Neural crest cell (in vitro differentiated cells): ENCODE measurements around the gene MOGAT2. TPM values are rescaled to one million over a fixed set of nuclear protein-coding genes. Genes with fewer than 3 reads are reported as not detected.

Experiments
- DNase-seq: peaks from one replicate; pipeline ENCODE4 v3.0.0; 2021; ENCODE audit warnings: low read depth, mixed read lengths, low spot score
- H3K27ac Mint-ChIP-seq: one replicate; pipeline ENCODE4 v1.8.0; 2021; ENCODE audit warnings: mild to moderate bottlenecking, mixed read lengths; ENCODE audit not compliant: unreplicated experiment
- H3K27me3 Mint-ChIP-seq: 2 replicates; pipeline ENCODE4 v1.8.0; 2021; ENCODE audit warnings: low read depth, mild to moderate bottlenecking, mixed read lengths
- H3K36me3 Mint-ChIP-seq: 2 replicates; pipeline ENCODE4 v1.8.0; 2021; ENCODE audit warnings: low read depth, mild to moderate bottlenecking, mixed read lengths
- H3K4me1 Mint-ChIP-seq: 2 replicates; pipeline ENCODE4 v1.8.0; 2021; ENCODE audit warnings: mixed read lengths
- H3K4me3 Mint-ChIP-seq: one replicate; pipeline ENCODE4 v1.8.0; 2021; ENCODE audit warnings: mild to moderate bottlenecking, mixed read lengths
- H3K9me3 Mint-ChIP-seq: 2 replicates; pipeline ENCODE4 v1.8.0; 2021; ENCODE audit warnings: mixed read lengths
- total RNA-seq: library from RNA; stranded (reverse); gene quantifications from 2 replicates; pipeline ENCODE4 v1.2.1, GENCODE V29; 2021
- TF ChIP-seq, protein P1 (sequence below): fragments of 200-600 bp; sonication (generic); conservative IDR thresholded peaks from 2 replicates; pipeline ENCODE4 v1.5.0; 2021; ENCODE audit warnings: antibody characterized with exemption, mild to moderate bottlenecking

Gene MOGAT2
- total RNA-seq, 1 donor from 2014 or later = not detected

DNA sequence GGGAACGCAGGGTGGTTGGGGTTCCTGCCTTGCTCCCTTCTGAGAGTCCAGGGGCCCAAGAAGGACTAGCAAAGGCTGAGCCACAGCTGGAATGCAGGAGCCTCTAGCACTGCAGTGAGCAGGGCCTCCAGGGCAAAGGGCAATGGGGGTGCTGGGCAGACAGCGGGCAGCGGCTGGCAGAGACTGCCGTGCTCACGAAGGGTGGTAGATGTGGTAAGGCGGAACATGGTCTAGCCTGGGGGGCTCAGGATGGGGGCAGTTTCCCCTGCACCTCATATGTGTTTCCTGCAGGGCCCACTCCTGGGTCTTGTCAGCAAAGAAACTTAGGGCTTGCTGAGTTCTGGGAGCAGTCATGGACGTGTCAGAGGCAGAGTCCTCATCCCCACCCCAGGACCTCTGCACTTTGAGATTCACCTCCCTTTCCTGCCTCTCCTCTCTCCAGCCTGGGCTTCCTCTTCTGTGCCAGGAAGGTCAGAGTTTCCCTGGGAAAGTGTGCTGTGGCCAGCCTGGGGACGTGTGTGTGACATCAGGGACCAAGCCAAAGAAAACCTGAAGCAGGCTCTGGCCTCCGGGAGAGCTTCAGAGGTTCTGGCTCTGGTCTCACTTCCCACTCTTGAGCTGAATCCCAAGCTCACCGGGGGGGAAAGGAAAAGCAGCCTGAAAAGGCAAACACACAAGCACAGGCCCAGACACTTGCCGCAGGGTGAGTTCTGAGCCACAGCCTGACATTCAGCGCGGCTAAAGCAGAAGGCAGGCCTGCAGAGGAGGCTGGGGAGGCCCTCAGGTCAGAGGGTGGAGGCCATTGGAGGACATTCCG lies 4.4 kb downstream of the MOGAT2 start:
- H3K4me3 Mint-ChIP-seq = no peak overlapping the region
- no peak for DNase-seq
- TF ChIP-seq, protein P1, sequence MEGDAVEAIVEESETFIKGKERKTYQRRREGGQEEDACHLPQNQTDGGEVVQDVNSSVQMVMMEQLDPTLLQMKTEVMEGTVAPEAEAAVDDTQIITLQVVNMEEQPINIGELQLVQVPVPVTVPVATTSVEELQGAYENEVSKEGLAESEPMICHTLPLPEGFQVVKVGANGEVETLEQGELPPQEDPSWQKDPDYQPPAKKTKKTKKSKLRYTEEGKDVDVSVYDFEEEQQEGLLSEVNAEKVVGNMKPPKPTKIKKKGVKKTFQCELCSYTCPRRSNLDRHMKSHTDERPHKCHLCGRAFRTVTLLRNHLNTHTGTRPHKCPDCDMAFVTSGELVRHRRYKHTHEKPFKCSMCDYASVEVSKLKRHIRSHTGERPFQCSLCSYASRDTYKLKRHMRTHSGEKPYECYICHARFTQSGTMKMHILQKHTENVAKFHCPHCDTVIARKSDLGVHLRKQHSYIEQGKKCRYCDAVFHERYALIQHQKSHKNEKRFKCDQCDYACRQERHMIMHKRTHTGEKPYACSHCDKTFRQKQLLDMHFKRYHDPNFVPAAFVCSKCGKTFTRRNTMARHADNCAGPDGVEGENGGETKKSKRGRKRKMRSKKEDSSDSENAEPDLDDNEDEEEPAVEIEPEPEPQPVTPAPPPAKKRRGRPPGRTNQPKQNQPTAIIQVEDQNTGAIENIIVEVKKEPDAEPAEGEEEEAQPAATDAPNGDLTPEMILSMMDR = no peak
- H3K9me3 Mint-ChIP-seq = no peaks in the 10 kb centered on the region
- no peaks in the 10 kb centered on the region for H3K36me3 Mint-ChIP-seq
- H3K27ac Mint-ChIP-seq = no peak overlapping the region
- H3K4me1 Mint-ChIP-seq = no peaks in the 10 kb centered on the region
- peaks cover 2% of the 10 kb centered on the region for H3K27me3 Mint-ChIP-seq

DNA sequence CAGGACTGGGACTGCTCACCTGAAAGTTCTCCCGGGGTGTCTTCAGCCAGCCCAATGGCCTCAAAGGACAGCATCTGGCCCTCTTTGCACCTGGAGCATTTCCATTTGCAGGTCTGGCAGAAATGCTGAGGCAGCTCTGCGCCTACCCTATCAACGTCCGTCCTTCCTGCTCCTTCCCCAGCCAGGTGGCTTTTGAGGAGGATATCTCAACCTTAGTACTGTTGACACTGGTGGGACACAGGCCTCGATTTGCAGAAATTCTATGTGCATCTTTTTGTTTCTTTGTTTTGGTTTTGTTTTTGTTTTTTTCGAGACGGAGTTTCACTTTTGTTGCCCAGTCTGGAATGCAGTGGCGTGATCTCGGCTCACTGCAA lies 5.0 kb downstream of the MOGAT2 start:
- Mint-ChIP-seq H3K4me3 (no peak overlapping the region), H3K4me1 (no peaks in the 10 kb centered on the region), H3K9me3 (no peaks in the 10 kb centered on the region), H3K27ac (no peak overlapping the region), H3K36me3 (no peaks in the 10 kb centered on the region), H3K27me3 (peaks cover 2% of the 10 kb centered on the region)
- DNase-seq = no peak
- TF ChIP-seq, protein P1 = no peak

GRCh38 chr11:75725547-75726320 lies 8.1 kb downstream of the MOGAT2 start:
- H3K4me1 Mint-ChIP-seq = no peaks in the 10 kb centered on the region
- H3K4me3 Mint-ChIP-seq = no peak overlapping the region
- no peaks in the 10 kb centered on the region for H3K9me3 Mint-ChIP-seq
- no peak for DNase-seq
- TF ChIP-seq, protein P1 = no peak
- no peaks in the 10 kb centered on the region for H3K36me3 Mint-ChIP-seq
- H3K27ac Mint-ChIP-seq = no peak overlapping the region
- no peaks in the 10 kb centered on the region for H3K27me3 Mint-ChIP-seq

DNA sequence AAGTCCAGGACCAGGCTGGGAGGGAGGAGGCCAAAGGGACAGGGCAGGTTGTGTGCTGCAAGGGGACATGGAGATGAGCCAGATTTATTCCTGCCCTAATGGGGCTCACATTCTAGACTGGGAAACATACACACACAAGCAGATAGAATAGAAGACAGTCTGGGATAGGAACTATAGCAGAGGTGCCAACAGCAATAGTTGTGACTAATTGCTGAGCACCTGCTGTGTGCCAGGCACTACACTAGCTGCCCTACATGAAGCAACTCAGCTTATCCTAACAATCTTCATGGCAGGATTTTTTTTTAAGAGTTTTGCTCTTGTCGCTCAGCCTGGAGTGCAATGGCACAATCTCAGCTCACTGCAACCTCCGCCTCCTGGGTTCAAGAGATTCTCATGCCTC lies 11.4 kb downstream of the MOGAT2 start:
- Mint-ChIP-seq H3K27me3 (no peaks in the 10 kb centered on the region), H3K4me1 (peaks cover 9% of the 10 kb centered on the region), H3K4me3 (no peak overlapping the region), H3K36me3 (no peaks in the 10 kb centered on the region), H3K27ac (no peak overlapping the region), H3K9me3 (no peaks in the 10 kb centered on the region)
- DNase-seq = no peak
- TF ChIP-seq, protein P1 = no peak

DNA sequence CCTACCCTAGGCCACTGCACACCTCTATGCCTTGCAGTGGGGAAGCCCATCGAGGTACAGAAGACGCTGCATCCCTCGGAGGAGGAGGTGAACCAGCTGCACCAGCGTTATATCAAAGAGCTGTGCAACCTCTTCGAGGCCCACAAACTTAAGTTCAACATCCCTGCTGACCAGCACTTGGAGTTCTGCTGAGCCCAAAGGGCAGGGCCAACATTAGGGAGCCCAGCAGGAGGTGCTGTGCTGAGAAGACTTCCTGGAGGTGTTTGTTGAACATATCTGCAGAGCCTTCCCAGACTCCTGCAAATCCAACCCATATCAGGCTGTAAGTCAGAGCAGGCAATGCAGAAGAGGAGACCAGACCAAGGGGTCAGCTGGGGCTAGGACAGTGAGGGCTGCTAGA lies 13.5 kb downstream of the MOGAT2 start:
- no peaks in the 10 kb centered on the region for H3K36me3 Mint-ChIP-seq
- H3K27me3 Mint-ChIP-seq = no peaks in the 10 kb centered on the region
- no peak overlapping the region for H3K4me3 Mint-ChIP-seq
- no peaks in the 10 kb centered on the region for H3K9me3 Mint-ChIP-seq
- peaks cover 17% of the 10 kb centered on the region for H3K4me1 Mint-ChIP-seq
- H3K27ac Mint-ChIP-seq = no peak overlapping the region
- DNase-seq = no peak
- TF ChIP-seq, protein P1 = no peak
